Measurements from ENCODE around the gene NCBP3. TPM values are rescaled to one million over a fixed set of nuclear protein-coding genes. Genes with fewer than 3 reads are reported as not detected.

Gene NCBP3
- total and polyA plus RNA-seq, 9 of the 15 experiments (the other 6 are each of a cell fraction or from before 2014, with no cell fraction given), result 3.1 to 25.5 (median 20.5) TPM

DNA sequence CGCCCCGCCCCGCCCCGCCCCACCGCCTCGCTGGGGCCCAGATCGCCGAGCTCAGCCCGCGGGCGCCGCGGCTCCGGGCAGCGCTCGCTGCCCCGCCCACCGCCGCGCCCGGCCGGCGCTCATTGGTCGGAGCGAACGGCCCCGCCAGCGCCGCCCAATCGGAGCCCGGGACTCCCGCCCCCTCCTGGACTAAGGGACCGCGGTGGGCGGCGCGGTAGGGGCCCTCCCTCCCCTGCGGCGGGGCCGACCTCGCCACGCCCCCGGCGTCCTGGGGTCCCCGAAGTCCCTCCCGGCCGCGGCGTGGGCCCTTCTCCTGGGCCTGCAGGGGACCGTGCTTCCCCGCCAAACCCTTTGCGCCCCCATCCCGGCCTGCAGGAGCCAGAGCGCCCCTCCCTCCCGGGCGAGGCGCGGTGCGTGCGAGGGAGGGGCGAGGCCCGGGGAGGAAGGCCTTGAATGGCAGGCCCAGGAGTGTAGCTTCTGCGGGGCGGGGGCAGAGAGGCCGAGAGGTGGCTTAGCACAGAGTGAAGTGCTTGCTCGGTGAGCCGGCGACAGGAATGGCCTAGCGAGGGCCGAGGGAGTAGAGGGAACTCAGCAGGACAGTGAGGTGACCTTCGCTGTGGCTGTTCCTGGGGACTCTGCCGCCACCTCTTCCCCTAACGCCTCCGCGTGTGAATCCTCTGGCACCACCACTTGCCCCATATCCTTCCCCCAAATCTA, 47.1 kb upstream of the NCBP3 start, which contains the start of gene CAMKK1 (continued):
- TF ChIP-seq, protein P1, sequence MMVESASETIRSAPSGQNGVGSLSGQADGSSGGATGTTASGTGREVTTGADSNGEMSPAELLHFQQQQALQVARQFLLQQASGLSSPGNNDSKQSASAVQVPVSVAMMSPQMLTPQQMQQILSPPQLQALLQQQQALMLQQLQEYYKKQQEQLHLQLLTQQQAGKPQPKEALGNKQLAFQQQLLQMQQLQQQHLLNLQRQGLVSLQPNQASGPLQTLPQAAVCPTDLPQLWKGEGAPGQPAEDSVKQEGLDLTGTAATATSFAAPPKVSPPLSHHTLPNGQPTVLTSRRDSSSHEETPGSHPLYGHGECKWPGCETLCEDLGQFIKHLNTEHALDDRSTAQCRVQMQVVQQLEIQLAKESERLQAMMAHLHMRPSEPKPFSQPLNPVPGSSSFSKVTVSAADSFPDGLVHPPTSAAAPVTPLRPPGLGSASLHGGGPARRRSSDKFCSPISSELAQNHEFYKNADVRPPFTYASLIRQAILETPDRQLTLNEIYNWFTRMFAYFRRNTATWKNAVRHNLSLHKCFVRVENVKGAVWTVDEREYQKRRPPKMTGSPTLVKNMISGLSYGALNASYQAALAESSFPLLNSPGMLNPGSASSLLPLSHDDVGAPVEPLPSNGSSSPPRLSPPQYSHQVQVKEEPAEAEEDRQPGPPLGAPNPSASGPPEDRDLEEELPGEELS (CRISPR knock-in tag; IDR thresholded peaks at IDR 0.05; ENCODE audit: borderline replicate concordance), result no peak
- TF ChIP-seq ZBTB17 (CRISPR knock-in tag; IDR thresholded peaks at IDR 0.05), result 0 out of 2 replicates have a peak, but pooled peaks have one; percentile 34
- peak; percentile 13 for TF ChIP-seq RBBP5 (IDR thresholded peaks at IDR 0.05; ENCODE audit: borderline replicate concordance, insufficient read depth, low read length, poor library complexity, severe bottlenecking)
- TF ChIP-seq, protein P2, sequence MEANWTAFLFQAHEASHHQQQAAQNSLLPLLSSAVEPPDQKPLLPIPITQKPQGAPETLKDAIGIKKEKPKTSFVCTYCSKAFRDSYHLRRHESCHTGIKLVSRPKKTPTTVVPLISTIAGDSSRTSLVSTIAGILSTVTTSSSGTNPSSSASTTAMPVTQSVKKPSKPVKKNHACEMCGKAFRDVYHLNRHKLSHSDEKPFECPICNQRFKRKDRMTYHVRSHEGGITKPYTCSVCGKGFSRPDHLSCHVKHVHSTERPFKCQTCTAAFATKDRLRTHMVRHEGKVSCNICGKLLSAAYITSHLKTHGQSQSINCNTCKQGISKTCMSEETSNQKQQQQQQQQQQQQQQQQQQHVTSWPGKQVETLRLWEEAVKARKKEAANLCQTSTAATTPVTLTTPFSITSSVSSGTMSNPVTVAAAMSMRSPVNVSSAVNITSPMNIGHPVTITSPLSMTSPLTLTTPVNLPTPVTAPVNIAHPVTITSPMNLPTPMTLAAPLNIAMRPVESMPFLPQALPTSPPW (CRISPR knock-in tag; IDR thresholded peaks at IDR 0.05), result peak; percentile 93
- peak in 1 of 2 experiments; percentile 53; a peak in 2 of 4 replicates for TF ChIP-seq HDAC1 (IDR thresholded peaks at IDR 0.05)
- TF ChIP-seq SUPT5H (IDR thresholded peaks at IDR 0.05), result peak; percentile 72
- peak; percentile 55; the same call in 1 of the 2 replicates for TF ChIP-seq RB1 (IDR thresholded peaks at IDR 0.05; ENCODE audit: low read depth)
- no peak for TF ChIP-seq KDM1A (IDR thresholded peaks at IDR 0.05)
- TF ChIP-seq ZNF324 (CRISPR knock-in tag; IDR thresholded peaks at IDR 0.05), result no peak
- TF ChIP-seq PHF8 (IDR thresholded peaks at IDR 0.05; ENCODE audit: borderline replicate concordance, low read length), result peak; percentile 54; the same call in 1 of the 2 replicates
- no peak for TF ChIP-seq KAT8 (IDR thresholded peaks at IDR 0.05; ENCODE audit: low read depth)
- 0 out of 2 replicates have a peak, but pooled peaks have one; percentile 14 for TF ChIP-seq BHLHE40 (IDR thresholded peaks at IDR 0.05; ENCODE audit: low read length)
- peak; percentile 71; the same call in 1 of the 2 replicates for TF ChIP-seq ZBTB7A (IDR thresholded peaks at IDR 0.05; ENCODE audit: borderline replicate concordance, control insufficient read depth, low read depth, low read length)
- TF ChIP-seq, protein P3, sequence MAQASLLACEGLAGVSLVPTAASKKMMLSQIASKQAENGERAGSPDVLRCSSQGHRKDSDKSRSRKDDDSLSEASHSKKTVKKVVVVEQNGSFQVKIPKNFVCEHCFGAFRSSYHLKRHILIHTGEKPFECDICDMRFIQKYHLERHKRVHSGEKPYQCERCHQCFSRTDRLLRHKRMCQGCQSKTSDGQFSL (CRISPR knock-in tag; IDR thresholded peaks at IDR 0.05), result 0 out of 2 replicates have a peak, but pooled peaks have one; percentile 10
- TF ChIP-seq, protein P3 (tag; IDR thresholded peaks at IDR 0.05), result no peak
- TF ChIP-seq HMGN3 (IDR thresholded peaks at IDR 0.05; ENCODE audit: borderline replicate concordance, extremely low read depth, insufficient read length, low read depth, low read length), result peak; percentile 63
- no peak for TF ChIP-seq ZNF584 (CRISPR knock-in tag; IDR thresholded peaks at IDR 0.05; ENCODE audit: low read depth)
- TF ChIP-seq, protein P4, sequence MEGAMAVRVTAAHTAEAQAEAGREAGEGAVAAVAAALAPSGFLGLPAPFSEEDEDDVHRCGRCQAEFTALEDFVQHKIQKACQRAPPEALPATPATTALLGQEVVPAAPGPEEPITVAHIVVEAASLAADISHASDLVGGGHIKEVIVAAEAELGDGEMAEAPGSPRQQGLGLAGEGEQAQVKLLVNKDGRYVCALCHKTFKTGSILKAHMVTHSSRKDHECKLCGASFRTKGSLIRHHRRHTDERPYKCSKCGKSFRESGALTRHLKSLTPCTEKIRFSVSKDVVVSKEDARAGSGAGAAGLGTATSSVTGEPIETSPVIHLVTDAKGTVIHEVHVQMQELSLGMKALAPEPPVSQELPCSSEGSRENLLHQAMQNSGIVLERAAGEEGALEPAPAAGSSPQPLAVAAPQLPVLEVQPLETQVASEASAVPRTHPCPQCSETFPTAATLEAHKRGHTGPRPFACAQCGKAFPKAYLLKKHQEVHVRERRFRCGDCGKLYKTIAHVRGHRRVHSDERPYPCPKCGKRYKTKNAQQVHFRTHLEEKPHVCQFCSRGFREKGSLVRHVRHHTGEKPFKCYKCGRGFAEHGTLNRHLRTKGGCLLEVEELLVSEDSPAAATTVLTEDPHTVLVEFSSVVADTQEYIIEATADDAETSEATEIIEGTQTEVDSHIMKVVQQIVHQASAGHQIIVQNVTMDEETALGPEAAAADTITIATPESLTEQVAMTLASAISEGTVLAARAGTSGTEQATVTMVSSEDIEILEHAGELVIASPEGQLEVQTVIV (CRISPR knock-in tag; IDR thresholded peaks at IDR 0.05; ENCODE audit: borderline replicate concordance), result peak; percentile 38; the same call in 1 of the 2 replicates
- TF ChIP-seq, protein P5, sequence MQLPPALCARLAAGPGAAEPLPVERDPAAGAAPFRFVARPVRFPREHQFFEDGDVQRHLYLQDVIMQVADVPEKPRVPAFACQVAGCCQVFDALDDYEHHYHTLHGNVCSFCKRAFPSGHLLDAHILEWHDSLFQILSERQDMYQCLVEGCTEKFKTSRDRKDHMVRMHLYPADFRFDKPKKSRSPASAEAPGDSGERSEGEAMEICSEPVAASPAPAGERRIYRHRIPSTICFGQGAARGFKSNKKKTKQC (CRISPR knock-in tag; IDR thresholded peaks at IDR 0.05), result no peak
